GM12878 (cell line): ENCODE measurements around the gene PRKAR2B. TPM values are rescaled to one million over a fixed set of nuclear protein-coding genes. Genes with fewer than 3 reads are reported as not detected.

ENCODE experiments used
- ATAC-seq: fragments of 200-7000 bp; cut with Tn5 transposase; 3 replicates; pipeline ENCODE4 v1.9.1; 2020; ENCODE audit warnings: mild to moderate bottlenecking, moderate library complexity
- BruUV-seq: library from RNA; stranded (reverse); fragments of 400-500 nt; replicated peaks from 2 replicates; lab custom pipeline; 2021; lab: Mats Ljungman, UMichigan
- CTCF ChIA-PET: fragments of 300-600 bp; sonication (Branson Sonifier 250); formaldehyde crosslinking; extraction: SDS; loops from one replicate; lab custom pipeline; 2021; ENCODE audit warnings: inconsistent platforms; lab: Yijun Ruan, JAX
- POLR2A ChIA-PET: fragments of 350-600 bp; formaldehyde crosslinking; extraction: SDS; loops from one replicate; lab custom pipeline; 2021; ENCODE audit warnings: inconsistent platforms; lab: Charles Lee
- RAD21 ChIA-PET: fragments of 300-600 bp; sonication (Branson Sonifier 250); formaldehyde crosslinking; loops from one replicate; lab custom pipeline; 2023; ENCODE audit warnings: antibody characterized with exemption; ENCODE audit not compliant: unreplicated experiment; lab: Charles Lee
- SMC1A ChIA-PET: fragments of 300-600 bp; sonication (Branson Sonifier 250); formaldehyde crosslinking; loops from one replicate; lab custom pipeline; 2023; ENCODE audit not compliant: unreplicated experiment, uncharacterized antibody; lab: Charles Lee
- DNase-seq: peaks from one replicate; pipeline ENCODE4 v3.0.0-alpha.2; 2011; ENCODE audit warnings: low read depth, low spot score
- FAIRE-seq: peaks from 3 replicates; lab custom pipeline; 2011; peaks lifted over from hg19 to GRCh38; lab: Jason Lieb, UNC
- H2AFZ ChIP-seq: 2 replicates; pipeline ENCODE4 v1.6.0; 2011; ENCODE audit warnings: low read depth, low read length, control low read depth; ENCODE audit not compliant: control insufficient read depth
- H3K27ac ChIP-seq: 2 replicates; pipeline ENCODE4 v1.5.1; 2011; ENCODE audit warnings: control low read depth; ENCODE audit not compliant: control insufficient read depth, insufficient read depth
- H3K27me3 ChIP-seq, 2 experiments: replicated peaks in 1 of 2; 2 replicates each; pipeline versions ENCODE4 v1.6.0 to v1.6.1; 2011; ENCODE audit warnings: low read length in 1 of 2; ENCODE audit not compliant: control insufficient read depth in 2 of 2, insufficient read depth in 2 of 2
- H3K36me3 ChIP-seq, 2 experiments: 2 replicates each; pipeline ENCODE4 v1.5.1; 2011; ENCODE audit warnings: low read length in 1 of 2; ENCODE audit not compliant: control insufficient read depth in 2 of 2, insufficient read depth in 2 of 2
- H3K4me1 ChIP-seq: 2 replicates; pipeline ENCODE4 v1.6.1; 2011; ENCODE audit warnings: mild to moderate bottlenecking, low read length, moderate library complexity, mixed read lengths; ENCODE audit not compliant: control insufficient read depth, insufficient read depth
- H3K4me2 ChIP-seq: 2 replicates; pipeline ENCODE4 v1.6.0; 2011; ENCODE audit warnings: control low read depth; ENCODE audit not compliant: control insufficient read depth, insufficient read depth
- H3K4me3 ChIP-seq: fragments of 200-600 bp; sonication (generic); 2 replicates; pipeline ENCODE4 v1.5.1; 2016
- H3K79me2 ChIP-seq: 2 replicates; pipeline ENCODE4 v1.6.0; 2011; ENCODE audit warnings: low read length; ENCODE audit not compliant: control insufficient read depth, insufficient read depth
- H3K9ac ChIP-seq: 2 replicates; pipeline ENCODE4 v1.8.0; 2011; ENCODE audit warnings: low read length, control low read depth, mixed read lengths; ENCODE audit not compliant: control insufficient read depth, insufficient read depth
- H3K9me3 ChIP-seq: replicated peaks from 3 replicates; pipeline ENCODE4 v1.5.1; 2011; ENCODE audit warnings: mild to moderate bottlenecking, low read length; ENCODE audit not compliant: control insufficient read depth, insufficient read depth
- H4K20me1 ChIP-seq: 2 replicates; pipeline ENCODE4 v1.6.0; 2011; ENCODE audit not compliant: control insufficient read depth, insufficient read depth
- CBX5 ChIP-seq: sonication (generic); IDR thresholded peaks from 2 replicates; pipeline ENCODE4 v1.6.1; 2016; ENCODE audit warnings: low read depth, moderate library complexity, mild to moderate bottlenecking, inconsistent platforms
- CHD4 ChIP-seq: fragments of 200-600 bp; sonication (generic); IDR thresholded peaks from 2 replicates; pipeline ENCODE4 v1.6.1; 2016; ENCODE audit warnings: mild to moderate bottlenecking
- E2F4 ChIP-seq: IDR thresholded peaks from 2 replicates; pipeline ENCODE4 v1.6.1; 2012; ENCODE audit warnings: low read depth, low read length, improper control_type of control experiment
- HDAC2 ChIP-seq: fragments of 200-600 bp; sonication (generic); IDR thresholded peaks from 2 replicates; pipeline ENCODE4 v1.6.1; 2017
- KDM1A ChIP-seq: fragments of 200-600 bp; sonication (generic); IDR thresholded peaks from 2 replicates; pipeline ENCODE4 v1.6.1; 2016; ENCODE audit warnings: borderline replicate concordance
- MEF2B ChIP-seq: fragments of 450-650 bp; IDR thresholded peaks from 2 replicates; pipeline ENCODE4 v1.6.1; 2018; ENCODE audit warnings: mild to moderate bottlenecking, moderate library complexity; ENCODE audit not compliant: partially characterized antibody, poor library complexity, severe bottlenecking
- MTA3 ChIP-seq: IDR thresholded peaks from 2 replicates; pipeline ENCODE4 v1.6.1; 2012; ENCODE audit warnings: low read length, inconsistent platforms, borderline replicate concordance
- MYB ChIP-seq: fragments of 150-350 bp; IDR thresholded peaks from 2 replicates; pipeline ENCODE4 v1.6.1; 2014; ENCODE audit warnings: mild to moderate bottlenecking, low read depth, low read length, borderline replicate concordance
- POU2F2 ChIP-seq: IDR thresholded peaks from 3 replicates; pipeline ENCODE4 v1.6.1; 2011; ENCODE audit warnings: low read depth, mild to moderate bottlenecking, low read length, borderline replicate concordance
- RB1 ChIP-seq: fragments of 450-650 bp; formaldehyde crosslinking; IDR thresholded peaks from 2 replicates; pipeline ENCODE4 v1.6.1; 2017; ENCODE audit warnings: mild to moderate bottlenecking, borderline replicate concordance
- RELA ChIP-seq: fragments of 450-650 bp; IDR thresholded peaks from 2 replicates; pipeline ENCODE4 v1.8.0; 2014; ENCODE audit warnings: borderline replicate concordance; ENCODE audit not compliant: partially characterized antibody
- SMARCA5 ChIP-seq: fragments of 450-650 bp; IDR thresholded peaks from 2 replicates; pipeline ENCODE4 v1.6.1; 2017; ENCODE audit warnings: mild to moderate bottlenecking
- STAT1 ChIP-seq: fragments of 450-650 bp; conservative IDR thresholded peaks from 2 replicates; pipeline ENCODE4 v1.6.1; 2014; ENCODE audit warnings: antibody characterized with exemption, mild to moderate bottlenecking
- SUPT20H ChIP-seq: IDR thresholded peaks from 2 replicates; pipeline ENCODE4 v1.6.1; 2011; ENCODE audit warnings: low read depth, mild to moderate bottlenecking, low read length, moderate library complexity, borderline replicate concordance; ENCODE audit not compliant: control insufficient read depth
- TAF1 ChIP-seq: IDR thresholded peaks from 2 replicates; pipeline ENCODE4 v1.6.1; 2011; ENCODE audit warnings: mild to moderate bottlenecking, low read depth, low read length, borderline replicate concordance
- USF2 ChIP-seq: IDR thresholded peaks from 2 replicates; pipeline ENCODE4 v1.6.1; 2011; ENCODE audit warnings: low read depth, low read length, improper control_type of control experiment, borderline replicate concordance
- WRNIP1 ChIP-seq: IDR thresholded peaks from 2 replicates; pipeline ENCODE4 v1.6.1; 2011; ENCODE audit warnings: low read depth, low read length, improper control_type of control experiment, borderline replicate concordance
- WGBS: methylation state at CpG from one replicate; pipeline ENCODE4 v1.1.6; 2016; ENCODE audit warnings: low lambda C conversion rate; ENCODE audit not compliant: insufficient replicate concordance, insufficient coverage; ENCODE audit errors: missing lambda C conversion rate; 5-methylcytosine and 5-hydroxymethylcytosine counted together
- in situ Hi-C: fragments of 300-500 bp; cut with MboI; formaldehyde crosslinking; loops from 9 replicates; pipeline ENCODE4 v1.14.3; 2018; ENCODE audit warnings: mixed read lengths
- intact Hi-C: fragments of 100-400 bp; cut with micrococcal nuclease; formaldehyde crosslinking; loops from one replicate; pipeline ENCODE4 v1.14.2; 2022; ENCODE audit not compliant: unreplicated experiment
- polyA plus RNA-seq, 11 experiments: library from polyadenylated mRNA; depleted of rRNA in 4 of 11; unstranded in 6 of 11; stranded (reverse) in 5 of 11; fragments of >200 nt; fragmentation: Nextera tagmentation in 4 of 11; fragmentation: Illumina TruSeq in 1 of 11; extraction: Ambion mirVana in 4 of 11; extraction: Trizol in 1 of 11; gene quantifications; 1 replicate in 1 of 11; 2 replicates in 10 of 11; pipeline versions ENCODE4 v1.2.1 to v1.2.3, GENCODE V29; 2011 to 2016; ENCODE audit warnings: inconsistent platforms in 2 of 11, missing spikeins in 2 of 11, low read depth in 1 of 11
- total RNA-seq, 4 experiments: library from RNA; depleted of rRNA in 3 of 4; stranded (reverse); fragments of >200 nt in 3 of 4; fragmentation: Illumina TruSeq in 1 of 4; extraction: Trizol in 1 of 4; gene quantifications; 2 replicates each; pipeline versions ENCODE4 v1.2.1 to v1.2.3, GENCODE V29; 2013 to 2021
- TF ChIP-seq, protein P1 (sequence below): IDR thresholded peaks from 2 replicates; pipeline ENCODE4 v1.6.1; 2012; ENCODE audit warnings: low read depth, low read length, improper control_type of control experiment
- TF ChIP-seq, protein P2 (sequence below): IDR thresholded peaks from 2 replicates; pipeline ENCODE4 v1.6.1; 2011; ENCODE audit warnings: low read depth, mild to moderate bottlenecking, low read length, moderate library complexity, borderline replicate concordance; ENCODE audit errors: extremely low read depth

Gene PRKAR2B
- total and polyA plus RNA-seq, 10 of the 15 experiments (the other 5 are each of a cell fraction or from before 2014, with no cell fraction given), result 0.01 to 0.18 (median 0.04) TPM; not detected in 4

- TF ChIP-seq MEF2B (no peak), POU2F2 (no peak)
Observed at GRCh38 chr7:107026166-107026565, 18.3 kb upstream of the PRKAR2B start (continued).

DNA sequence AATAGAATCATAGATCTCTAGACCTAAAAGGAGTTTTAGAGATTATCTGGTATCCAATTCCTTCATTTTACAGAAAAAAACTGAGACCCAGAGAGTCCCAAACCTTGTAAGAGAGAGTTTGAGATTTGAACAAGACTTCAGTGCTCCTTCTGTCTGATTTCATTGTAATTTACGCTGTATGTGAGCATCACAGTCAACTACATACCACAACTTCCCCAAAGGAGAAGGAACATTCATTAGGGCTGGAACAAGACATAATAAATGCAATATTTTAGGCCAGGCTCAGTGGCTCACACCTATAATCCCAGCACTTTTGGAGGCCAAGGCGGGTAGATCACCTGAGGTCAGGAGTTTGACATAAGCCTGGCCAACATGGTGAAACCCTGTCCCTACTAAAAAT lies 17.3 kb upstream of the PRKAR2B start:
- Histone ChIP-seq H3K9ac (no peak overlapping the region), H3K4me2 (no peak overlapping the region), H3K9me3 (no peaks in the 10 kb centered on the region), H3K27ac (no peak overlapping the region), H4K20me1 (no peaks in the 10 kb centered on the region), H3K4me3 (no peak overlapping the region), H3K27me3 (no peaks in the 10 kb centered on the region; a peak in 1 of 4 replicates), H3K4me1 (no peaks in the 10 kb centered on the region), H3K79me2 (no peaks in the 10 kb centered on the region), H3K36me3 (no peaks in the 10 kb centered on the region), H2AFZ (no peak overlapping the region)
- FAIRE-seq (no peak), ATAC-seq (no peak), DNase-seq (no peak)
- ChIA-PET POLR2A (interaction anchor here (0.6 kb wide), 1 partner anchor 456 kb away, joined by 3 read pairs; no protein-coding TSS in a partner anchor), SMC1A (no interaction called here), CTCF (interaction anchor here (0.7 kb wide), 1 partner anchor 11 kb away, joined by 3 read pairs; no protein-coding TSS in a partner anchor), RAD21 (no interaction called here)
- BruUV-seq, result no TSS peak
- intact Hi-C loops (no loop called here), in situ Hi-C loops (no loop called here)
- WGBS, result 19% methylated on average over 2 of the region's 2 CpGs
- TF ChIP-seq, protein P1, sequence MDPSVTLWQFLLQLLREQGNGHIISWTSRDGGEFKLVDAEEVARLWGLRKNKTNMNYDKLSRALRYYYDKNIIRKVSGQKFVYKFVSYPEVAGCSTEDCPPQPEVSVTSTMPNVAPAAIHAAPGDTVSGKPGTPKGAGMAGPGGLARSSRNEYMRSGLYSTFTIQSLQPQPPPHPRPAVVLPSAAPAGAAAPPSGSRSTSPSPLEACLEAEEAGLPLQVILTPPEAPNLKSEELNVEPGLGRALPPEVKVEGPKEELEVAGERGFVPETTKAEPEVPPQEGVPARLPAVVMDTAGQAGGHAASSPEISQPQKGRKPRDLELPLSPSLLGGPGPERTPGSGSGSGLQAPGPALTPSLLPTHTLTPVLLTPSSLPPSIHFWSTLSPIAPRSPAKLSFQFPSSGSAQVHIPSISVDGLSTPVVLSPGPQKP, result no peak
- TF ChIP-seq STAT1, result no peak
- TF ChIP-seq CBX5, result no peak
- TF ChIP-seq USF2, result no peak
- TF ChIP-seq MTA3, result no peak
- no peak for TF ChIP-seq E2F4
- TF ChIP-seq RB1, result no peak
- TF ChIP-seq MYB, result no peak
- no peak for TF ChIP-seq SMARCA5
- TF ChIP-seq, protein P2, sequence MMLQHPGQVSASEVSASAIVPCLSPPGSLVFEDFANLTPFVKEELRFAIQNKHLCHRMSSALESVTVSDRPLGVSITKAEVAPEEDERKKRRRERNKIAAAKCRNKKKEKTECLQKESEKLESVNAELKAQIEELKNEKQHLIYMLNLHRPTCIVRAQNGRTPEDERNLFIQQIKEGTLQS, result no peak
- TF ChIP-seq SUPT20H, result no peak
- TF ChIP-seq RELA, result no peak
- TF ChIP-seq CHD4, result no peak
- TF ChIP-seq WRNIP1, result no peak
- TF ChIP-seq HDAC2, result no peak
- TF ChIP-seq TAF1, result no peak
- no peak for TF ChIP-seq KDM1A
